Measurements from ENCODE around the gene MZB1. TPM values are rescaled to one million over a fixed set of nuclear protein-coding genes. Genes with fewer than 3 reads are reported as not detected.

MZB1 gene
- total and polyA plus RNA-seq, 2 of the 13 experiments (the other 11 are each of a cell fraction or from before 2014, with no cell fraction given) = 0.31 to 0.40 TPM

- no peak for TF ChIP-seq ZUFSP (CRISPR knock-in tag; IDR thresholded peaks at IDR 0.05; ENCODE audit: borderline replicate concordance)
- TF ChIP-seq ZNF30 (CRISPR knock-in tag; IDR thresholded peaks at IDR 0.05) = no peak
- no peak for TF ChIP-seq ZNF850 (CRISPR knock-in tag; conservative IDR thresholded peaks at IDR 0.05)
- TF ChIP-seq ZNF740 (CRISPR knock-in tag; IDR thresholded peaks at IDR 0.05) = 0 out of 2 replicates have a peak, but pooled peaks have one; percentile 5
- no peak for TF ChIP-seq TCF7L2 (IDR thresholded peaks at IDR 0.05; ENCODE audit: low read depth, low read length)
- TF ChIP-seq CERS6 (CRISPR knock-in tag; IDR thresholded peaks at IDR 0.05) = no peak
- TF ChIP-seq ATF4 (CRISPR knock-in tag; IDR thresholded peaks at IDR 0.05) = 0 out of 4 replicates have a peak, but pooled peaks of 1 of the 2 experiments have one; percentile 61
- TF ChIP-seq ZNF333 (CRISPR knock-in tag; IDR thresholded peaks at IDR 0.05; ENCODE audit: borderline replicate concordance) = no peak
- TF ChIP-seq CTCF (CRISPR knock-in tag; IDR thresholded peaks at IDR 0.05) = no peak
- no peak for TF ChIP-seq ZBTB37 (CRISPR knock-in tag; IDR thresholded peaks at IDR 0.05)
- no peak for TF ChIP-seq HDAC1 (CRISPR knock-in tag; IDR thresholded peaks at IDR 0.05)
- 0 out of 2 replicates have a peak, but pooled peaks have one; percentile 13 for TF ChIP-seq ZNF142 (CRISPR knock-in tag; IDR thresholded peaks at IDR 0.05)
- no peak for TF ChIP-seq ZFP82 (CRISPR knock-in tag; IDR thresholded peaks at IDR 0.05; ENCODE audit: borderline replicate concordance)
- TF ChIP-seq RFX1 (IDR thresholded peaks at IDR 0.05) = peak; percentile 30; the same call in 1 of the 2 replicates
Observed at GRCh38 chr5:139341187-139341688, 48.5 kb downstream of the MZB1 start (continued).
